Endodermal cell (in vitro differentiated cells): ENCODE data around the gene TSPAN9. TPM values are rescaled to one million over a fixed set of nuclear protein-coding genes. Genes with fewer than 3 reads are reported as not detected.

Source experiments
- DNase-seq: peaks from one replicate; pipeline ENCODE4 v3.0.0-alpha.2; 2017
- H3K27ac ChIP-seq: 2 replicates; pipeline ENCODE4 v1.5.1; 2013; ENCODE audit warnings: mild to moderate bottlenecking, low read depth, low read length, moderate library complexity
- H3K27me3 ChIP-seq: 2 replicates; pipeline ENCODE4 v1.6.1; 2013; ENCODE audit warnings: mild to moderate bottlenecking, low read length, moderate library complexity; ENCODE audit not compliant: insufficient read depth, control insufficient read depth, poor library complexity, severe bottlenecking
- H3K36me3 ChIP-seq: 2 replicates; pipeline ENCODE4 v1.7.0; 2013; ENCODE audit warnings: mild to moderate bottlenecking, low read length, moderate library complexity; ENCODE audit not compliant: control insufficient read depth, insufficient read depth
- H3K4me1 ChIP-seq: one replicate; pipeline ENCODE4 v1.7.0; 2013; ENCODE audit warnings: low read length; ENCODE audit not compliant: control insufficient read depth, insufficient read depth
- H3K4me3 ChIP-seq: 2 replicates; pipeline ENCODE4 v1.5.1; 2013; ENCODE audit warnings: mild to moderate bottlenecking, low read length, moderate library complexity
- H3K9ac ChIP-seq: 2 replicates; pipeline ENCODE4 v1.6.1; 2013; ENCODE audit warnings: mild to moderate bottlenecking, low read length, moderate library complexity; ENCODE audit not compliant: poor library complexity, severe bottlenecking; ENCODE audit errors: extremely low read depth
- H3K9me3 ChIP-seq: 2 replicates; pipeline ENCODE4 v1.6.1; 2013; ENCODE audit warnings: mild to moderate bottlenecking, low read length, moderate library complexity; ENCODE audit not compliant: control insufficient read depth
- H3K27ac Mint-ChIP-seq: 2 replicates; pipeline ENCODE4 v1.8.0; 2020; ENCODE audit warnings: mixed read lengths
- H3K27me3 Mint-ChIP-seq: 2 replicates; pipeline ENCODE4 v1.8.0; 2021; ENCODE audit warnings: mild to moderate bottlenecking, mixed read lengths; ENCODE audit not compliant: insufficient read depth
- H3K36me3 Mint-ChIP-seq: 2 replicates; pipeline ENCODE4 v1.8.0; 2020; ENCODE audit warnings: low read depth, mixed read lengths
- H3K4me1 Mint-ChIP-seq: 2 replicates; pipeline ENCODE4 v1.8.0; 2020; ENCODE audit warnings: mixed read lengths
- H3K4me3 Mint-ChIP-seq: 2 replicates; pipeline ENCODE4 v1.8.0; 2020; ENCODE audit warnings: mild to moderate bottlenecking, moderate library complexity, mixed read lengths
- H3K9me3 Mint-ChIP-seq: 2 replicates; pipeline ENCODE4 v1.8.0; 2020; ENCODE audit warnings: mild to moderate bottlenecking, mixed read lengths
- CTCF ChIP-seq: fragments of 200-600 bp; sonication (generic); conservative IDR thresholded peaks from 2 replicates; pipeline ENCODE4 v1.5.0; 2021; ENCODE audit warnings: antibody characterized with exemption, mild to moderate bottlenecking
- WGBS, 2 experiments: methylation state at CpG; one replicate each; pipeline versions ENCODE4 v1.1.5 to v1.1.7; 2013; ENCODE audit warnings: missing lambda C conversion rate in 2 of 2, mixed read lengths in 1 of 2; ENCODE audit not compliant: insufficient coverage in 1 of 2, insufficient read length in 1 of 2; 5-methylcytosine and 5-hydroxymethylcytosine counted together
- total RNA-seq, 2 donors: library from RNA; stranded (reverse); fragmentation: NEBNext Ultra II Directional in 1 of 2; extraction: Animal tissue kit (Norgen Biotek cat#: 25700) in 1 of 2; gene quantifications; 2 replicates in 1 of 2; 3 replicates in 1 of 2; pipeline ENCODE4 v1.2.1, GENCODE V29; 2021

The TSPAN9 gene
- total RNA-seq, 2 donors from 2014 or later = 31.9 to 80.8 TPM

- no peak overlapping the region for H3K4me3 Mint-ChIP-seq
- no peak overlapping the region for H3K9ac ChIP-seq
- no peaks in the 10 kb centered on the region for H3K27me3 ChIP-seq
- no peak for TF ChIP-seq CTCF
- H3K27ac Mint-ChIP-seq = no peak overlapping the region
- no peaks in the 10 kb centered on the region for H3K36me3 Mint-ChIP-seq
- H3K4me1 Mint-ChIP-seq = no peaks in the 10 kb centered on the region
- H3K9me3 Mint-ChIP-seq = no peaks in the 10 kb centered on the region
- 84 to 86% methylated on average over 14 of the region's 14 CpGs for WGBS, 2 experiments
- no peaks in the 10 kb centered on the region for H3K4me1 ChIP-seq
- peaks cover 5% of the 10 kb centered on the region for H3K27me3 Mint-ChIP-seq
- no peak for DNase-seq
- H3K27ac ChIP-seq = no peak overlapping the region
- no peaks in the 10 kb centered on the region for H3K36me3 ChIP-seq
- no peaks in the 10 kb centered on the region for H3K9me3 ChIP-seq
- H3K4me3 ChIP-seq = no peak overlapping the region
These were observed 234.4 kb downstream of the TSPAN9 start for GRCh38 chr12:3311491-3312103.

GRCh38 chr12:3313066-3313465 is 235.9 kb downstream of the TSPAN9 start:
- H3K36me3 ChIP-seq = no peaks in the 10 kb centered on the region
- H3K36me3 Mint-ChIP-seq = no peaks in the 10 kb centered on the region
- no peak for DNase-seq
- no peak overlapping the region for H3K27ac Mint-ChIP-seq
- no peaks in the 10 kb centered on the region for H3K9me3 ChIP-seq
- H3K4me1 ChIP-seq = no peaks in the 10 kb centered on the region
- 79 to 86% methylated on average over 12 to 13 of the region's 13 CpGs for WGBS, 2 experiments
- H3K9me3 Mint-ChIP-seq = no peaks in the 10 kb centered on the region
- H3K27ac ChIP-seq = no peak overlapping the region
- no peak overlapping the region for H3K4me3 Mint-ChIP-seq
- H3K9ac ChIP-seq = no peak overlapping the region
- H3K27me3 Mint-ChIP-seq = peaks cover 5% of the 10 kb centered on the region
- H3K27me3 ChIP-seq = no peaks in the 10 kb centered on the region
- TF ChIP-seq CTCF = no peak
- no peak overlapping the region for H3K4me3 ChIP-seq
- no peaks in the 10 kb centered on the region for H3K4me1 Mint-ChIP-seq

- DNase-seq = peak; percentile 90
- H3K36me3 ChIP-seq = no peaks in the 10 kb centered on the region
These were observed 236.8 kb downstream of the TSPAN9 start for GRCh38 chr12:3313675-3314663.

More at GRCh38 chr12:3313675-3314663, 236.8 kb downstream of the TSPAN9 start:
- 70 to 71% methylated on average over 10 to 13 of the region's 13 CpGs for WGBS, 2 experiments
- no peak overlapping the region for H3K4me3 ChIP-seq
- no peaks in the 10 kb centered on the region for H3K9me3 Mint-ChIP-seq
- H3K9ac ChIP-seq = no peak overlapping the region
- TF ChIP-seq CTCF = peak; percentile 91
- H3K4me1 ChIP-seq = no peaks in the 10 kb centered on the region
- no peak overlapping the region for H3K27ac ChIP-seq
- no peak overlapping the region for H3K27ac Mint-ChIP-seq
- H3K4me1 Mint-ChIP-seq = no peaks in the 10 kb centered on the region
- no peaks in the 10 kb centered on the region for H3K36me3 Mint-ChIP-seq
- H3K9me3 ChIP-seq = no peaks in the 10 kb centered on the region
- H3K4me3 Mint-ChIP-seq = no peak overlapping the region
- peaks cover 5% of the 10 kb centered on the region for H3K27me3 Mint-ChIP-seq
- H3K27me3 ChIP-seq = no peaks in the 10 kb centered on the region
